ENCODE results near the gene CCL21. TPM values are rescaled to one million over a fixed set of nuclear protein-coding genes. Genes with fewer than 3 reads are reported as not detected.

Gene CCL21
- polyA plus RNA-seq, 2 of the 4 experiments (the other 2 are of a cell fraction): not detected

DNA sequence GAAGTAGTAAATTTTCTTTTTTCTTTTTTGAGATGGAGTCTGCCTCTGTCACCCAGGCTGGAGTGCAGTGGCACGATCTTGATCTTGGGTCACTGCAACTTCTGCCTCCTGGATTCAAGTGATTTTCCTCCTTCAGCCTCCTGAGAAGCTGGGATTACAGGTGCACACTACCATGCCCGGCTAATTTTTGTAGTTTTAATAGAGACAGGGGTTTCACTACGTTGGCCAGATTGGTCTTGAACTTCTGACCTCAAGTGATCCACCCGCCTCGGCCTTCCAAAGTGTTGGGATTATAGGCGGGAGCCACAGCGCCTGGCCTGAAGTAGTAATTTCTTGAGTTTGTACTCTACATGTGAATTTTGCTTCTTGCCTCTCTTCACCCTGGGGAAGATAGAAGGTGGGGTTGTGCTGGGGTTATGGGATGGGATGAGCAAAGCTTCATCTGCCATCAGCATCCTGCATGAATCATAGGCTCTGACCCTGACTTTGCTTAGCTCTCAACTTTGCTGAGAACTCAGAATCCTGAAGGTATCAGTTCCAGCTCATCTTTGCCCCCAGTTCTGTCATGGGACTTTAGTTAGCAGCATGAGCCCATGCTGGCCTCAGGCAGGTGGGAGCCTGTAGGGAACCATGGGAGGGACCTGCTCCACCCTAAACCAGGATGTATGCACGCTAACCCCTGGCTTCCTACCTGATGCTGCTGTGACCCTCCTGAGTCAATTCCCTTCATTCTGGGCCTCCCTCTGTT is 9.3 kb upstream of the CCL21 start:
- no peak for ATAC-seq
- Histone ChIP-seq H3K9me3 (no peaks in the 10 kb centered on the region), H3K4me1 (no peaks in the 10 kb centered on the region), H3K4me3 (no peak overlapping the region), H3K4me2 (no peak overlapping the region), H3K27ac (no peak overlapping the region)
- DNase-seq (ENCODE audit: low read depth in 1 of 2, low spot score in 1 of 2): no peak
- 70% methylated on average over 8 of the region's 8 CpGs for WGBS (ENCODE audit: missing lambda C conversion rate)
- CTCF ChIA-PET: interaction anchor here (1.0 to 8.1 kb wide), 3 partner anchors 16 to 758 kb away, joined by 3 to 87 read pairs (median 7); no protein-coding TSS in a partner anchor
- no peak for FAIRE-seq
- no peak for TF ChIP-seq POLR2A (IDR thresholded peaks at IDR 0.05; ENCODE audit: low read length)
- TF ChIP-seq HDAC2 (IDR thresholded peaks at IDR 0.05): no peak
- no peak for TF ChIP-seq POLR2AphosphoS2 (conservative IDR thresholded peaks at IDR 0.05; ENCODE audit: low read length)
- no peak for TF ChIP-seq ZC3H11A (IDR thresholded peaks at IDR 0.05)
- TF ChIP-seq CBX2 (IDR thresholded peaks at IDR 0.05; ENCODE audit: borderline replicate concordance, low read depth): no peak
- TF ChIP-seq, protein P1, sequence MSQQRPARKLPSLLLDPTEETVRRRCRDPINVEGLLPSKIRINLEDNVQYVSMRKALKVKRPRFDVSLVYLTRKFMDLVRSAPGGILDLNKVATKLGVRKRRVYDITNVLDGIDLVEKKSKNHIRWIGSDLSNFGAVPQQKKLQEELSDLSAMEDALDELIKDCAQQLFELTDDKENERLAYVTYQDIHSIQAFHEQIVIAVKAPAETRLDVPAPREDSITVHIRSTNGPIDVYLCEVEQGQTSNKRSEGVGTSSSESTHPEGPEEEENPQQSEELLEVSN (IDR thresholded peaks at IDR 0.05; ENCODE audit: borderline replicate concordance, low read depth): no peak
- no peak for TF ChIP-seq CHD4 (IDR thresholded peaks at IDR 0.05; ENCODE audit: borderline replicate concordance)
- TF ChIP-seq, protein P2, sequence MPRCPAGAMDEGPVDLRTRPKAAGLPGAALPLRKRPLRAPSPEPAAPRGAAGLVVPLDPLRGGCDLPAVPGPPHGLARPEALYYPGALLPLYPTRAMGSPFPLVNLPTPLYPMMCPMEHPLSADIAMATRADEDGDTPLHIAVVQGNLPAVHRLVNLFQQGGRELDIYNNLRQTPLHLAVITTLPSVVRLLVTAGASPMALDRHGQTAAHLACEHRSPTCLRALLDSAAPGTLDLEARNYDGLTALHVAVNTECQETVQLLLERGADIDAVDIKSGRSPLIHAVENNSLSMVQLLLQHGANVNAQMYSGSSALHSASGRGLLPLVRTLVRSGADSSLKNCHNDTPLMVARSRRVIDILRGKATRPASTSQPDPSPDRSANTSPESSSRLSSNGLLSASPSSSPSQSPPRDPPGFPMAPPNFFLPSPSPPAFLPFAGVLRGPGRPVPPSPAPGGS (IDR thresholded peaks at IDR 0.05): no peak
- TF ChIP-seq PHF8 (IDR thresholded peaks at IDR 0.05; ENCODE audit: borderline replicate concordance, low read depth): no peak
- no peak for TF ChIP-seq EP300 (IDR thresholded peaks at IDR 0.05)
- TF ChIP-seq, protein P3, sequence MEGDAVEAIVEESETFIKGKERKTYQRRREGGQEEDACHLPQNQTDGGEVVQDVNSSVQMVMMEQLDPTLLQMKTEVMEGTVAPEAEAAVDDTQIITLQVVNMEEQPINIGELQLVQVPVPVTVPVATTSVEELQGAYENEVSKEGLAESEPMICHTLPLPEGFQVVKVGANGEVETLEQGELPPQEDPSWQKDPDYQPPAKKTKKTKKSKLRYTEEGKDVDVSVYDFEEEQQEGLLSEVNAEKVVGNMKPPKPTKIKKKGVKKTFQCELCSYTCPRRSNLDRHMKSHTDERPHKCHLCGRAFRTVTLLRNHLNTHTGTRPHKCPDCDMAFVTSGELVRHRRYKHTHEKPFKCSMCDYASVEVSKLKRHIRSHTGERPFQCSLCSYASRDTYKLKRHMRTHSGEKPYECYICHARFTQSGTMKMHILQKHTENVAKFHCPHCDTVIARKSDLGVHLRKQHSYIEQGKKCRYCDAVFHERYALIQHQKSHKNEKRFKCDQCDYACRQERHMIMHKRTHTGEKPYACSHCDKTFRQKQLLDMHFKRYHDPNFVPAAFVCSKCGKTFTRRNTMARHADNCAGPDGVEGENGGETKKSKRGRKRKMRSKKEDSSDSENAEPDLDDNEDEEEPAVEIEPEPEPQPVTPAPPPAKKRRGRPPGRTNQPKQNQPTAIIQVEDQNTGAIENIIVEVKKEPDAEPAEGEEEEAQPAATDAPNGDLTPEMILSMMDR (IDR thresholded peaks at IDR 0.05): no peak
- TF ChIP-seq FOSB (CRISPR knock-in tag; IDR thresholded peaks at IDR 0.05): no peak
- TF ChIP-seq FOXS1 (CRISPR knock-in tag; IDR thresholded peaks at IDR 0.05): no peak
- TF ChIP-seq, protein P4, sequence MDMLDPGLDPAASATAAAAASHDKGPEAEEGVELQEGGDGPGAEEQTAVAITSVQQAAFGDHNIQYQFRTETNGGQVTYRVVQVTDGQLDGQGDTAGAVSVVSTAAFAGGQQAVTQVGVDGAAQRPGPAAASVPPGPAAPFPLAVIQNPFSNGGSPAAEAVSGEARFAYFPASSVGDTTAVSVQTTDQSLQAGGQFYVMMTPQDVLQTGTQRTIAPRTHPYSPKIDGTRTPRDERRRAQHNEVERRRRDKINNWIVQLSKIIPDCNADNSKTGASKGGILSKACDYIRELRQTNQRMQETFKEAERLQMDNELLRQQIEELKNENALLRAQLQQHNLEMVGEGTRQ (IDR thresholded peaks at IDR 0.05): no peak
- no peak for TF ChIP-seq KDM1A (IDR thresholded peaks at IDR 0.05; ENCODE audit: low read depth)
- POLR2A ChIA-PET: no interaction called here

DNA sequence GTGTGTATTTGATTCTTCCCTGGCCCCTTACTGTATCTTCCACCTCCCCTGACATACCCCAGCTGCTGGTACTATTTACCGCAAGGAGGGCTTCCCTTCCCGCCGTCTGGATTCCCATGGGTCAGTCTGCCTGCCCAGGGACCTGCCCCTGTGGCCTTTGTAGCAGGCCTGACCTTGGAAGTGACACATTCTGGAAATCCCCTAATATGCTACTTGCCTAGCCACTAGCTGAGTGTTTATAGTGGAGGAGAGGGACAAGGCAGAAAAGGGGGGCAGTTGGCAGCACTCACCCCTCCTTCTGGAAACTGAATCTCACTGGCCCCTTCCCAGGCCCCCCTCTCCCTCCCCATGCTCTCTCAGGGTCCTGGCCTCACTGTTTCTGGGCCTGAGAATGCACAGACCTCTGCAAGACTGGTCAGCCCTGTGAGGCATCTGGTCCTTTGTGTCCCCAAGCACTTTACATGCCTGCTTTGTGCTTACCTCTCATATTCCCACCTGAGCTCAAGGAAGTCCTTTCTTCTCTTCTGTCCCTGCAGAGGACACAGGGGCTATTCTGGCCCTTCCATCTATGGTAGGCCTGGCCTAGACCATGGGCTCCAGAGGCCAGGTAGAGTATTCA is 8.2 kb upstream of the CCL21 start:
- DNase-seq (ENCODE audit: low read depth in 1 of 2, low spot score in 1 of 2) (no peak), ATAC-seq (peak in 1 of 2 experiments; percentile 33; a peak in 1 of 6 replicates), FAIRE-seq (no peak)
- Histone ChIP-seq H3K27ac (no peak overlapping the region), H3K4me2 (no peak overlapping the region), H3K4me3 (no peak overlapping the region), H3K9me3 (no peaks in the 10 kb centered on the region), H3K4me1 (no peaks in the 10 kb centered on the region)
- TF ChIP-seq TFCP2L1 (CRISPR knock-in tag; IDR thresholded peaks at IDR 0.05) (no peak), HEYL (CRISPR knock-in tag; IDR thresholded peaks at IDR 0.05) (no peak)
- 68% methylated on average over 3 of the region's 3 CpGs for WGBS (ENCODE audit: missing lambda C conversion rate)
- POLR2A ChIA-PET: no interaction called here
- CTCF ChIA-PET: interaction anchor here (1.0 to 8.1 kb wide), 3 partner anchors 17 to 759 kb away, joined by 3 to 87 read pairs (median 7); no protein-coding TSS in a partner anchor

DNA sequence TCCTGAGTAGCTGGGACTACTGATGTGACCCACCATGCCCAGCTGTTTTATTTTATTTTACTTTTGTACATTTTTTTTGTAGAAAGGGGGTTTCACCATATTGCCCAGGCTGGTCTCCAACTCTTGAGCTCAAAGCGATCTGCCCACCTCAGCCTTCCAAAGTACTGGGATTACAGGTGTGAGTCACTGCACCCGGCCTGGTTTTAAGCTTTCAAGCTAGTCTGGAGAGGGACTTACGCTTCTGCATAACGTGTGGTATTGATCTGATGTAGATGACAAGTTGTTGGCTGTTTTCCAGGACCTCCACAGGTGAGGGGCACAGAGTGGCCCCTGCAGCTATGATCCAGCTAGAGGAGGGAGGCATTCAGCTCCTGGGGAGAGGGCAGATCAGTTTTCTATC is 6.8 kb upstream of the CCL21 start:
- FAIRE-seq (no peak), ATAC-seq (no peak), DNase-seq (ENCODE audit: low read depth in 1 of 2, low spot score in 1 of 2) (no peak)
- Histone ChIP-seq H3K4me2 (no peak overlapping the region), H3K4me1 (no peaks in the 10 kb centered on the region), H3K4me3 (no peak overlapping the region), H3K27ac (no peak overlapping the region), H3K9me3 (no peaks in the 10 kb centered on the region)
- ChIA-PET POLR2A (no interaction called here), CTCF (interaction anchor here (2.7 to 8.1 kb wide), 2 partner anchors 16 to 43 kb away, joined by 9 to 87 read pairs; no protein-coding TSS in a partner anchor)
- WGBS (ENCODE audit: missing lambda C conversion rate): 49% methylated on average over 4 of the region's 4 CpGs
- TF ChIP-seq, protein P1 (IDR thresholded peaks at IDR 0.05; ENCODE audit: borderline replicate concordance, low read depth): no peak
- TF ChIP-seq, protein P5, sequence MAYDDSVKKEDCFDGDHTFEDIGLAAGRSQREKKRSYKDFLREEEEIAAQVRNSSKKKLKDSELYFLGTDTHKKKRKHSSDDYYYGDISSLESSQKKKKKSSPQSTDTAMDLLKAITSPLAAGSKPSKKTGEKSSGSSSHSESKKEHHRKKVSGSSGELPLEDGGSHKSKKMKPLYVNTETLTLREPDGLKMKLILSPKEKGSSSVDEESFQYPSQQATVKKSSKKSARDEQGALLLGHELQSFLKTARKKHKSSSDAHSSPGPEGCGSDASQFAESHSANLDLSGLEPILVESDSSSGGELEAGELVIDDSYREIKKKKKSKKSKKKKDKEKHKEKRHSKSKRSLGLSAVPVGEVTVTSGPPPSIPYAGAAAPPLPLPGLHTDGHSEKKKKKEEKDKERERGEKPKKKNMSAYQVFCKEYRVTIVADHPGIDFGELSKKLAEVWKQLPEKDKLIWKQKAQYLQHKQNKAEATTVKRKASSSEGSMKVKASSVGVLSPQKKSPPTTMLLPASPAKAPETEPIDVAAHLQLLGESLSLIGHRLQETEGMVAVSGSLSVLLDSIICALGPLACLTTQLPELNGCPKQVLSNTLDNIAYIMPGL (CRISPR knock-in tag; IDR thresholded peaks at IDR 0.05; ENCODE audit: borderline replicate concordance): no peak
- TF ChIP-seq RFX5 (IDR thresholded peaks at IDR 0.05) (no peak), HOXB5 (CRISPR knock-in tag; IDR thresholded peaks at IDR 0.05) (no peak), CBX2 (IDR thresholded peaks at IDR 0.05; ENCODE audit: borderline replicate concordance, low read depth) (no peak), HEYL (CRISPR knock-in tag; IDR thresholded peaks at IDR 0.05) (no peak), NPAS2 (CRISPR knock-in tag; IDR thresholded peaks at IDR 0.05; ENCODE audit: borderline replicate concordance) (no peak), PHF8 (IDR thresholded peaks at IDR 0.05; ENCODE audit: borderline replicate concordance, low read depth) (no peak)
- TF ChIP-seq, protein P6, sequence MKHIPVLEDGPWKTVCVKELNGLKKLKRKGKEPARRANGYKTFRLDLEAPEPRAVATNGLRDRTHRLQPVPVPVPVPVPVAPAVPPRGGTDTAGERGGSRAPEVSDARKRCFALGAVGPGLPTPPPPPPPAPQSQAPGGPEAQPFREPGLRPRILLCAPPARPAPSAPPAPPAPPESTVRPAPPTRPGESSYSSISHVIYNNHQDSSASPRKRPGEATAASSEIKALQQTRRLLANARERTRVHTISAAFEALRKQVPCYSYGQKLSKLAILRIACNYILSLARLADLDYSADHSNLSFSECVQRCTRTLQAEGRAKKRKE (CRISPR knock-in tag; IDR thresholded peaks at IDR 0.05; ENCODE audit: low read depth): no peak
- TF ChIP-seq, protein P4 (IDR thresholded peaks at IDR 0.05): no peak
